NCI-H146 (cell line): ENCODE data around the gene SLC19A1.

Source experiments
- DNase-seq: peaks from one replicate; lab custom pipeline; 2025; lab: John Stamatoyannopoulos, UW

The SLC19A1 gene

DNA sequence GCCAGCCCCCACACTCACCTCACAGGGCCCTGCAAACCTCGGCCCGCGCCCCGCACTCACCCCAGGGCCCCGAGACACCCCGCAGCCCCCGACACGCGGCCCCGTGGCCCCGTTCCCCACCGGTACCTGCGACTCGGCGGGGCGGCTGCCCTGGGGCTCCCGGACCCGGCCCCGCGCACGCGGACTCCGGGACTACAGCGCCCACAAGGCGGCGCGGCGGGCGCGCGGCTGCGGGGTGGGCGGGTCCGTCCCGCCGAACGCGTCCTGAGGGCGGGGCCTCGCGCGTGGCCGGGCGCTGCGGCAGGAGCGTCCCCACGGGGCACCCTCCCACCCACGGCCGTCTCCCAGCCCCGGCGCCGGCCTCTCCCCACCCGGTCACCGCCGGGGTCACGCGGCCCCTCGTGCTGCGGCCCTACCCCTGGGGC, at the start of gene SLC19A1:
SLC19A1 (minus strand) TSS at position 199 of the 425 bp plus-strand sequence. CDS start 4,481 bp downstream, outside the sequence.
- DNase-seq, result peak; percentile 40

DNA sequence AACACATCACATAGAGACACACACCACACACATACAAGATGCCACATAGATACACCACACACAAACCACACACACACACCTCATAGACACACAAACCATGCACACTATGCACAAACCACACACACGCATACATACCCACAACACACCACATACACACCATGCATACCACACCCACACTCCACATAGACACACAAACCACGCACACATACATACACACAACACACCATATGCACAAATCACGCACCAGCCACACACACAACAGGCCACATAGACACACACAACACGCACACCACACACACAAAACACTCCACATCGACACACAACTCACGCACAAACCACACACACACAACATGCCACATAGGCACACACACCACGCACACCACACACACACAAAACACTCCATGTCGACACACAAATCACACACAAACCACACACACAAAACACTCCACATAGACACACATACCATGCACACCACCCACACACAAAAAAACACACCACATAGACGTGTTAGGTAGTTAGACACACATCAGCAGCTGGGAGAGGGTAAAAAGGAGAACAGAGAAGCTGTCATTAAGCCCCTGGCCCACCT, 49.5 kb upstream of the SLC19A1 start:
- no peak for DNase-seq

DNA sequence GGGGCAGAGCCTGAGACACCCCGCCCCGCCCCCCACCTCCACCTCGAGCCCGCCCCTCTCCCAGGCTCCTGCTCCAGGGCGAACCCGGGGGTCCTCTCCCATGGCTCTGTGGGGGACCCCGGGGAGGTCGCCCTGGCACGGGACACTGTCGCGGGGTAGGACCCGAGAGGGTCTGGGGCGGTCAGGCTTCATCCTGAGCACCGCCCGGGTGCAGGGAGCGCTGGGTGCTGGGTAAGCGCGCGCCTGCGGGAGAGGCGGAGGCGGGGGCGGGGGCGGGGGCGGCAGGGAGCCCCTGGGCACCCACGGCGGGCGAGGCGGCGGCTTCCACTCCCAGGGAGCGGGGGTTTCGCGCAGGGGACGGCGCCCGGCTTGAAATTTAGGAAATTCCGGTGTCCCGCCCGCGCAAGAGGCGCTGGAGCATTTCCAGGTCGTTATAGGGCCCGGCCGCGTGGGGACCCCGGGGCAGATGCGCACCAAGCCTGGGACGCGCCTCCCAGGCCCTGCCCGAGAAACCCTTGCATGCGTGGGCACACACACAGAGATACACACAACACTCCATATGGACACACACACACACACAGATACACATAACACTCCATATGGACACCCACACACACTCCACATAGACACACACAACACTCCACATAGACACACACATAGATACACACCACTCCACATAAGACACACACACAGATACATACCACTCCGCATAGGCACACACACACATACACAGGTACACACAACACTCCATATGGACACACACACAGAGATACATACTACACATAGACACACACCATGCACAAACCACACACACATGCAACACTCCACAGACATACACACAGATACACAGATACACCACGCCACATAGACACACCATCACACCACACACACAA, 48.7 kb upstream of the SLC19A1 start:
- DNase-seq, result peak; percentile 28

DNA sequence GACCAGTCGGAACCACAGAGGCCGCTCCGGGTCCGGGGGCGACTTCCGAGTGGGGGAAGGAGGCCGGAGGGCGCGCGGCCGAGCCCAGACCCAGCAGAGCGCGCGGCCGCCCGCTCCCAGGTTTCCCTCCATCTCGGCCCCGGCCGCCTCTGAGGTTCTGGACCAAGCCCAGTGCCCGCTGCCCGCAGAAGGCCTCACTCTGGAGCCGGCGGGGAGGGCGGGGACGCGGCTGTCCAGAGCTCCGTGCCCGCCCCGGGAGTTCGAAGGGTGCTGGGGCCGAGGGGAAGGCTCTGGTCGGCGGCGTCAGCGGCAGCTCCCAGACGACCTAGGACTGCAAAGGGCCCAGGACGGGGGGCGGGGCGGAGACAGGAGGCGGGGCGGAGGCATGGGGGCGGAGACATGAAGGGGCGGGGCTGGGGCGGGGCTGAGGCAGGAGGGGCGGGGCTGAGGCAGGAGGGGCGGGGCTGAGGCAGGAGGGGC, 48.0 kb upstream of the SLC19A1 start:
- DNase-seq, result no peak

DNA sequence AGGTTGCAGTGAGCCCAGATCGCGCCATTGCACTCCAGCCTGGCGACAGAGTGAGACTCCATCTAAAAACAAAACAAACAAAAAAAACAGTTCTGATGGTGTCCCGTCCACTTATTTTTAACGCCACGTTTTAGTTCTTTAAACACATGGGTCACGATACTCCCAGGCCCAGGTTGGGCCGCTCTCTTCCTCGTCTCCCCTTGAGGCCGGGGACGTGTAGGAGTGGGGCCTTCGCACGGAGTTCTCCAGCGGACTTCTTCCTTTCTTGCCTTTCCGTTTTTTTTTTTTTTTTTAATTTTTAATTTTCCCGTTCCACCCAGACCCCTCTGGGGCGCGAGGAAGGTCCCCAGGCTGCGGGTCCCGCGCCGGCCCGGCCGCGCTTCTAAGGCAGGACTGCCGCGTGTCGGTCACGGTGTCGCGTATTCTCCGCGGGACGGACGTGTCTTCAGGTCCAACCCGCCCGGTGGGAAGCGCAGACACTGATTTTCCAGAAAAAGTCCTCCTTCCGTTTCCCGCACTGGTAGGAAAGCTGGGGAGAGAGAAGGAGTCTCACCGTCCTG, 47.5 kb upstream of the SLC19A1 start:
- no peak for DNase-seq

DNA sequence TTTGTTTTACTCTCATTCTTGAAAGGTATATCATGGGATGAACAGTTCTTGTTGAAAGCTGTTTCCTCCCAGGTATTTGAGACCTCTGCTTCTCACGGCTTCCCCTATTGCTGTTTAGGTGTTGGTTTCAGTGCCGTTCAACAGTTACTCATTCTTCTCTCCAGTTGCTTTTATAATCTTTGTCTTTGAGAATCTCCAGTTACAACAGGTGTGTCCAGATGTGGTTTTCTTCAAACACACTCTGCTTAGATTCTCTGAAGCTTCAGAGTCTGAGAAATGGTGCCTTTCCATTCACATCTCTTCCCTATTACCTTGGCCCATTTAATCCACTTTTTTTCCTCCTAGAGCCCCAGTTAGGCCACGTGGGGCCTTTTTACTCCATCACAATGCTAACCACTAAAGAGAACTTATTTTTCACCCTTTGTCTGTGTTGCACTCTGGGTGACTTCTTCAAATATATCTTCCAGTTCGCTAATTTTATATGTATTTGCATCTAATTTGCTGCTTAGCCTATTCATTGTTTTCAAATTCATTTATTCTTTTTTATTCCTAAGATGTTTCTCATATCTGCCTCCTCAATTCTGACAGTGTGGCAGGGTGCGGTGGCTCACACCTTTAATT, 46.7 kb upstream of the SLC19A1 start:
- DNase-seq, result no peak

DNA sequence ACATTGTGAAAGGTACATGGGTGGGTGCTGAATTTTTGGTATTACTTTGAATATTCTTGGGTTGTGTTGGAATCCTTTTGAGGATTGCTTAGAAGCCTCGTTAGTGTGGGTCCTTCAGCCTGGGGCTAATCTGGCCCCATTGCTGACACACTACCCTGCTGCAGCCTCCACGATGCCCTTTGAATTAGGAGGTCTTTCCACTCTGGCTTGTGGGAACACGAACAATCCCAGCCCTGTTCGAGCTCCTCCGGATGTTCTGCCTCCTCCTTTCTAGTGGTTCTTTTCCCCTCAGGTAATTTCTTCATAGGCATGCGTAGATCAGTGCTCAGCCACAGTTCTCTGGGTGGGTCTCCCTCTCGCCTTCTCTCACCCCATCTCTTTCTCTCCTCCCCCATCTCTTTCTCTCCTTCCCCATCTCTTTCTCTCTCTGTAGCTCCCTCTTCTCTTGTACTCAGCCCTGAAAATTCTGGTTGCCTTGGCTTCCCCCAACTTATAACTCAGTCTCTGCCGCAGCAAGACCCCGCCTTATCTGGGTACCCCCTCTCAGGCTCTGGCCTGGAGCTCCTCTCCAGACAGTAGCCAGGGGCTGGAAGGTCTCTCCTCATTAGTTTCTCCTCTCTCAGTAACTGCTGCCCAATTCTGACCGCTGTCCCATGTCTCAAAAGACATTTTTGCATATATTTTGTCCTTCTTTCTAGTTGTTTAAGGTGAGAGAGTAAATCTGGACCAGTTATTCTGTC, 46.0 kb upstream of the SLC19A1 start:
- no peak for DNase-seq

DNA sequence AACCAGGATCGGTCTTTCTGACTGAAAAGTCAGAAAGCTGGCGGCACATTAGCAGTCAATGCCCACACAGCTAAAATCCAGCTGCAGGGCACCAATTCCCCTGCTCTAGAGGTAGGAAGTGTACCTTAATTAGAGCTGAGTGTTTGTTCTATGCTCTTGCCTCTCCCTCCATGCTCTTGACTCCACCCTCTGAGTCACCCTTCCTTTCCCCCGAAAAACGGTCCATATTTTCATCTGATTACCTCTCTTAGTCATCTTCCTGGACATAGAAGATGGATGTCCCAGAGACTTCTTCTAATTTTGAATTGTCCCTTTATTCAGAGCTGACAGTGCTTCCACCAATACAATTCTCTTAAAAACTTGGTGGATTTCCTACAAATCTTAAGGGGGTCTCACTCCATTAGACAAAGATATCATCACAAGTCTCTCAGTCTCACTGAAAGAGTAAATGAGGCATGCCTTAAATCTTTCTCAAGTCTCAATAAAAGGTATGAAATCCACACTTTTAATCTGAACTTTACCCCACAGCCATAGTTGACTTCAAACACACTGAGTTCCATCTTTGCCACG, 44.1 kb upstream of the SLC19A1 start:
- no peak for DNase-seq

DNA sequence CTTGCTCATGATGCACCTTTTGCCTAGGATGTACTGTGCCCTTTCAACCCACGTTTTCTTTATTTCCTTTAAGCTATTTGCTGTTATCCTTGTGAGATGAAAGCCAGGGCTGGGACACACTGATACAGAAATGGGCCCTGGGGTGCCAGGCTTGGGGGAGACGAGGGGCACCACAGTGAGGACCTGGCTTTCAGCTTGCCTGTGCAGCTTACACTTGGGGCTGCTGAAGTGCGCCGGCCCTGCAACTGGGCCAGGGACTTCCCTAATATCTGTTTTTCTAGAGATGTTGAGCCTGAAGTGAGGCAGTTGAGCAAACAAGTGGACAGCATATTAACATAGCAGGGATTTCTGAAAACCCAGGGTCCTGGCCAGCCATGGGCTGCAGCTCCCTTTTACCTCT, 42.5 kb upstream of the SLC19A1 start:
- DNase-seq, result no peak

DNA sequence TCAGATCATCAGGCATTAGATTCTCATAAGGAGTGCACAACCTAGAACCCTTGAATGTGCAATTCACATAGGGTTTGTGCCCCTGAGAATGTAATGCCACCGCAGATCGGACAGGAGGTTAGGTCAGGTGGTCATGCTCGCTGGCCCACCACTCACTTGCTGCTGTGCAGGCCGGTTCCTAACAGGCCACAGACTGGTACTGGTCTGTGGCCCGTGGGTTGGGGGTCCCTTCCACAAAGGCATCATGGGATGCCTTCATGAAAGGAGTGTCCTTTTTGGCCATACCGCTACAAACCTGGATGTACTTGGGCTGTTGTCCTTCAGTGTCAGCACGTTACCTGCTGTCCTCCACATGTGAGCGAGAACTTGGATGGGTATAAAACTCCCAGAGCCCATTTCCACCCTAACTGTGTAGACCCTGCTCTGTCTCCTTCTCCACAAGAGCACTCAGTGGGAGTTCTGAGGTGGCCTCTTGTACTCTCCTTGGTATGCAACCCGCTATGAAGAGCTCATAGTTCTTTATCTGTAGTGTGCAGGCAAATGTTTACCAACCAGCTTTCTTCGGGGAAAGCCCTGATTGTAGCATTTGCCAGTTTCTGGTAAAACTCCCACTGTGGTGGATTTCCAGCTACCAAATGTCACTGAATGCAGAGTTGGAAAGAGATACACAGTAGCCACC, 41.7 kb upstream of the SLC19A1 start:
- DNase-seq, result no peak

DNA sequence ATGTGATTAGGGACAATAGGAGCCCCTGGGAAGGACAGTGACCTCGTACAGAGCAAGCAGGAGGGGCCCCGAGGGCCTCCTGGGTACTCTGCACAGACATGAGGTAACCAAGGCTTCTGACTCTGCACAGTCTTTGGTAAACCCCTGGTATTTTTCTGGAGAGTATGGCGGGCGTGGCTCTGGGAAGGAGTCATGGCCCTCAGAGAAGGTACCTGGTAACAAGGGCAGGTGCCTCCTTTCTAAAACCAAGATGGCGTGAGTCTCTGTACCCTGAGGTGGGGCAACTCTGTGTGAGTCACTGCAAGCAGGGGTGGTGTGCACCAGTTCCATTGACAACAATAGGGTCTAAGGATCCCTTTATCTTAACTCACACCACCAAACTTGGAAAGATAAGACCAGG, 39.9 kb upstream of the SLC19A1 start:
- no peak for DNase-seq

DNA sequence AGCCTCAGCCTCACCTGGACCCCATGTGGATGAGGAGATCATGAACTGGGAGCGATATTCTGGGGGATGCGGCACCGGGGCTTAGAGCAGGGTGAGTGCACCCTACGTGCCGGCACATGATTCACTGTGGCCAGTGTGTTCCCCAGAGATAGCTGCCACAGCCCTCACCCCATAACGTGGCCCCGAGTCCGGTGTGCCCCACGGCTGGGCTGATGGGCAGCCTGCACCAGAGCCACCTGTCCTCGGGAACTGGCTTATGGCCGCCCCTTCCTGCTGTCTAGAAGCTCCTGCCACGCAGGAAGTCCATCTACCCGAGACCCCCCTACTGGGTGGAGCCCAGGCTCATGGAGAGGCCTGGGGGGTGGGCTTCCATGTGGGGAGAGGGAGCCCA, 39.1 kb upstream of the SLC19A1 start:
- DNase-seq, result no peak

DNA sequence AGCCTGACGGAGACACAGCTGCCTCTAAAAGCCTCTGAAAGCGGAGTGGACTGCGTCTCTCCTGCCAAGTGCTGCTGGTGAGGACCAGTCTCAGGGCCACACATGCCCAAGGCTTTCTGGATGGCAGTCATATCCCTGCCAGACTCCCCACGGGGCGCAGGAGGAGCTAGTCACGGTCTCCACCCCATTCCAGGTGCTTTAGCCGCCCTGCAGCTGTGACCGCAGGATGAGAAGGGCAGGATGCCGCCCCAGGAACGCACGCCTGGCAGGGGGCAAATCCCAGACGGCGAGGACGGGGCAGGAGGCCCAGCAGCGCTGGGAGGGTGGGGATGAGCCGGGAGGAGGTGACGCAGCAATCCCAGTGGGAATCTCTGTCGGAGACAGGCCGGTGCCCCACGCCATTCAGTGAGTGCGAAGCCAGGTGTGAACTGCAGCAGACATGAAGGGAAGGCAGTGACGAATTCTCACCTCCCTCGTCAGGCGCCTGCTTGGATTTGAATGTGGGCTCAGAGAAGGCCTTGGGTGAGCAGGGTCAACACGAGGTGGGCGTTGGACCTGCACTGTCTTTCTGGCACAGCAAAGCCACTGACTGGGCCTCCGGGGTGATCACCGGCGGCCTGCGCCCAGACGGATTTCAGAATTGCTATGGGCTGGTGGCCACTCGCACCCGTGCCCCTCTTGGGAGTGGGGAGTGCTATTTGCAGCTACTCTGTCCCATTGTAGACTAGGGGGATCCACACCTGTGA, 38.5 kb upstream of the SLC19A1 start:
- peak; percentile 28 for DNase-seq

DNA sequence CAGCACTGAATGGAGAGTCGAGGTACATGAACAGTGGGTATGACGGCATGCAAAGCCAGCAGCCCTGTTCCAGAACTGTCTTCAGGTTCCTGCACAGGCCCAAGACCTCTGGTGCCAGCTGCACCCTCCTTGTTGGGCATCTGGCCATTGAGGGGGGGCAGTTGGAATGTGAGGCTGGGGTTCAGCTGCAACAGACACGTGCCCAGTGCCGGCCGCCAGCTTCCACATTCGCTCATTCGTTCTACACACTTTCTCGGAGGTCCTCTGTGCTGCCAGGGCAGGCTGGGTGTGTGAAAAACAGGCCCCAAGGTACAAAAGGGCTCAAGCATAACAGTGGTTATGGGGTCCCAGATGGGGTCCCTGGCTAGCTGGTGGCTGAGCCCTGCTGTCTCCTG, 37.9 kb upstream of the SLC19A1 start:
- DNase-seq, result no peak

DNA sequence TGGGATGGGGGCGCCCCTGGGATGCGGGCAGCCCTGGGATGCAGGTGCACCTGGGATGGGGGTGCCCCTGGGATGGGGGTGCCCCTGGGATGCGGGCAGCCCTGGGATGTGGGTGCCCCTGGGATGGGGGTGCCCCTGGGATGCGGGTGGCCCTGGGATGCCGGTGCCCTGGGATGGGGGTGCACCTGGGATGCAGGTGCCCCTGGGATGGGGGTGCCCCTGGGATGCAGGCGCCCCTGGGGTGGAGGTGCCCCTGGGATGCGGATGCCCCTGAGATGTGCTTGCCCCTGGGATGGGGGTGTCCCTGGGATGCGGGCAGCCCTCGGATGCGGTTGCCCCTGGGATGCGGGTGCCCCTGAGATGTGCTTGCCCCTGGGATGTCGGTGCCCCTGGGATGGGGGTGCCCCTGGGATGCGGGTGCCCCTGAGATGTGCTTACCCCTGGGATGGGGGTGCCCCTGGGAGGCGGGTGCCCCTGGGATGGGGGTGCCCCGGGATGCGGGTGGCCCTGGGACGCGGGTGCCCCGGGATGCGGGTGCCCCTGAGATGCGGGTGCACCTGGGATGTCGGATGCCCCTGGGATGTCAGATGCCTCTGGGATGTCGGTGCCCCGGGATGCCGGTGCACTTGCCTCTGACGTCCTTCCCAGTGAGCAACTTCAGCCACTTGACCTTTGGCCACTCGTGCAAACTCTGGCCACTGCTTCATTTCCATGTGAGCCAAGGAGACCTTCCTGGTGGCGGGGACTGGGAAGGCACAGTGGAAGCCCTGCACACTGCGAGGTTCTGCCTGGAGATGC, 37.3 kb upstream of the SLC19A1 start:
- DNase-seq, result no peak

DNA sequence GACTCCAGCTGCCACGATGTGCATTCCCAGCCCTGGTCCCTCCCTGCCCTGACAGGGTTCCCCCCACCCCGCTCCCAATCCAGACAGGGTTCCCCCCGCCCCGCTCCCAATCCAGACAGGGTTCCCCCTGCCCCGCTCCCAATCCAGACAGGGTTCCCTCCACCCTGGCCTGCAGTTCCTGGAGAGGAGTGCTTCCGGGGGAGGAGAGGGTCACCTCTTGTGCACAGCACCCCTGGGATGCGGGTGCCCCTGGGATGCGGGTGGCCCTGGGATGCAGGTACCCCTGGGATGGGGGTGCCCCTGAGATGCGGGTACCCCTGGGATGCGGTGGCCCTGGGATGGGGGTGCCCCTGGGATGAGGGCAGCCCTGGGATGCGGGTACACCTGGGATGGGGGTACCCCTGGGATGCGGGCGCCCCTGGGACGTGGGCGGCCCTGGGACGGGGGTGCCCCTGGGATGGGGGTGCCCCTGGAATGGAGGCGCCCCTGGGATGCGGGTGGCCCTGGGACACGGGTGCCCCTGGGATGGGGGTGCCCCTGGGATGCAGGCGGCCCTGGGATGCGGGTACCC, 36.7 kb upstream of the SLC19A1 start:
- no peak for DNase-seq

DNA sequence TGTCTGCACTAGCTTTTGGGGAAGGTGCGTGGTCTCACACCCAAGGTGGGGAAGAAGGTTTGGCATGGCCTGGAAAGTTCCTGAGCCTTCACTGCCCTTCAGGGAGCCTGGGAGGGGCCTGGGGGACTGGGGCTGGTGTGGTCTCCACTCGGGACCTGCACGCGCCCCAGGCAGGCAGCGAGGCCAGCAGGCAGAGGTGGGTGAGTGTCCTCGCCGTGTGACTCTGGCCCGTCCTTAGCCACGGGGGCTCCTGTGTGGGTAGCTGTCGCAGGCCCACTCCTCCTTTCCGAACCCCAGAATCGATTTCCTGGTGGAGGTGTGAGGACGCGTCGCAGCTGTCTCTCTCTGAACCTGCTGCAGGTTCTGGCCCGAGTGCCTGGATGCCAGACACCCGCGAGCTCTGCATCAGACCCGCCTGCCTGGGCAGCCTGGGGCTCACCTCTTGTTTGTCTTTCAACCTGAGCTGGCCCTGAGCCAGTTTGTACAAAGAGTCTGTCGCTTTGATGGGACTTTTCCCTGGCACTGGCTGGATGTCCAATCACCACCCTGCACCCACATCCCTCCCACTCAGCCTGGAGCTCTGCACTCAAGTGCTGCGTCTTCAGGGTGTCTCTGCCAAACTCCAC, 36.0 kb upstream of the SLC19A1 start:
- peak; percentile 62 for DNase-seq

DNA sequence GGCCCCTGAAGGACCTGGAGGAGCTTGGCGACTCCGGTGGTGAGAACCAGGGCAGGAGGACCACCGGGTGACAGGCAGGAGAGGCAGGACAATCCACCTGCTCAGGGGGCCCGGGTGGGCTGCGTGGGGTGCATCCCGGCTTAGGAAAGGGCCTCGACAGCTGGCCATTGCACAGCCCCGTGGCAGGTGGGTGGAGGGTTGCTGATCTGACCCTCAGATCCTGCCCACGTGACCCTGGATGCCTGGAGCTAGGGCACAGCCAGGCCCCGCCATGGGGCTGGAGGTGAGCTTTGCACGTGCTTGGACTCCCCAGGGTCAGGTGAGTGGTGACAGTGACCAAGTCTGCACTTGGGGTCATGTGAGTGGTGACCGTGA, 35.5 kb upstream of the SLC19A1 start:
- no peak for DNase-seq
